Common myeloid progenitor, CD34-positive (primary cell): ENCODE data around the gene STAM.
A peak's percentile ranks its signal among the peaks of the same experiment; 100 is the strongest.

Experiments used
- CTCF ChIA-PET: fragments of 350-600 bp; sonication (Branson Sonifier 250); formaldehyde crosslinking; loops from one replicate; lab custom pipeline; 2021; ENCODE audit warnings: antibody characterized with exemption; lab: Charles Lee
- POLR2A ChIA-PET: fragments of 350-600 bp; sonication (Branson Sonifier 250); formaldehyde crosslinking; loops from one replicate; lab custom pipeline; 2021; ENCODE audit warnings: antibody characterized with exemption; lab: Charles Lee
- DNase-seq, 3 donors: peaks; one replicate each; pipeline versions ENCODE4 v3.0.0 to v3.0.0-alpha.2; 2013
- H3K27ac ChIP-seq, 2 experiments: 1 replicate in 1 of 2; 2 replicates in 1 of 2; pipeline ENCODE4 v1.7.0; 2013; ENCODE audit warnings: inconsistent platforms in 2 of 2, low read length in 2 of 2, mild to moderate bottlenecking in 2 of 2, low read depth in 1 of 2, moderate library complexity in 1 of 2; ENCODE audit not compliant: severe bottlenecking in 2 of 2, insufficient read depth in 1 of 2, poor library complexity in 1 of 2
- H3K27me3 ChIP-seq, 5 experiments: replicated peaks in 2 of 5; 1 replicate in 3 of 5; 2 replicates in 2 of 5; pipeline versions ENCODE4 v1.6.1 to v1.7.0; 2013; ENCODE audit warnings: low read length in 4 of 5, mild to moderate bottlenecking in 2 of 5, moderate library complexity in 2 of 5, inconsistent platforms in 1 of 5; ENCODE audit not compliant: insufficient read depth in 5 of 5, control insufficient read depth in 4 of 5
- H3K36me3 ChIP-seq, 4 experiments: 1 replicate in 2 of 4; 2 replicates in 2 of 4; pipeline versions ENCODE4 v1.6.1 to v1.7.0; 2013; ENCODE audit warnings: low read length in 3 of 4, control low read depth in 1 of 4, mild to moderate bottlenecking in 1 of 4; ENCODE audit not compliant: control insufficient read depth in 4 of 4, insufficient read depth in 4 of 4
- H3K4me1 ChIP-seq, 4 experiments: 1 replicate in 3 of 4; 2 replicates in 1 of 4; pipeline versions ENCODE4 v1.6.1 to v1.7.1; 2013; ENCODE audit warnings: low read length in 3 of 4, mild to moderate bottlenecking in 3 of 4, control low read depth in 1 of 4, inconsistent platforms in 1 of 4, moderate library complexity in 1 of 4; ENCODE audit not compliant: control insufficient read depth in 4 of 4, insufficient read depth in 4 of 4; ENCODE audit errors: control extremely low read depth in 1 of 4
- H3K4me3 ChIP-seq, 7 experiments: 1 replicate in 4 of 7; 2 replicates in 3 of 7; pipeline versions ENCODE4 v1.5.1 to v1.7.0; 2013; ENCODE audit warnings: mild to moderate bottlenecking in 7 of 7, low read length in 6 of 7, moderate library complexity in 6 of 7, inconsistent platforms in 2 of 7, low read depth in 2 of 7, control low read depth in 1 of 7; ENCODE audit not compliant: insufficient read depth in 4 of 7, control insufficient read depth in 1 of 7; ENCODE audit errors: extremely low read depth in 1 of 7
- H3K9me3 ChIP-seq, 5 experiments: 1 replicate in 4 of 5; 2 replicates in 1 of 5; pipeline versions ENCODE4 v1.6.1 to v1.7.1; 2013; ENCODE audit warnings: low read length in 4 of 5, mild to moderate bottlenecking in 2 of 5, inconsistent platforms in 1 of 5, low read depth in 1 of 5, moderate library complexity in 1 of 5; ENCODE audit not compliant: control insufficient read depth in 4 of 5, insufficient read depth in 2 of 5; ENCODE audit errors: control extremely low read depth in 1 of 5
- WGBS: methylation state at CpG from one replicate; pipeline ENCODE4 v1.1.5; 2013; ENCODE audit not compliant: insufficient coverage; 5-methylcytosine and 5-hydroxymethylcytosine counted together

STAM gene

DNA sequence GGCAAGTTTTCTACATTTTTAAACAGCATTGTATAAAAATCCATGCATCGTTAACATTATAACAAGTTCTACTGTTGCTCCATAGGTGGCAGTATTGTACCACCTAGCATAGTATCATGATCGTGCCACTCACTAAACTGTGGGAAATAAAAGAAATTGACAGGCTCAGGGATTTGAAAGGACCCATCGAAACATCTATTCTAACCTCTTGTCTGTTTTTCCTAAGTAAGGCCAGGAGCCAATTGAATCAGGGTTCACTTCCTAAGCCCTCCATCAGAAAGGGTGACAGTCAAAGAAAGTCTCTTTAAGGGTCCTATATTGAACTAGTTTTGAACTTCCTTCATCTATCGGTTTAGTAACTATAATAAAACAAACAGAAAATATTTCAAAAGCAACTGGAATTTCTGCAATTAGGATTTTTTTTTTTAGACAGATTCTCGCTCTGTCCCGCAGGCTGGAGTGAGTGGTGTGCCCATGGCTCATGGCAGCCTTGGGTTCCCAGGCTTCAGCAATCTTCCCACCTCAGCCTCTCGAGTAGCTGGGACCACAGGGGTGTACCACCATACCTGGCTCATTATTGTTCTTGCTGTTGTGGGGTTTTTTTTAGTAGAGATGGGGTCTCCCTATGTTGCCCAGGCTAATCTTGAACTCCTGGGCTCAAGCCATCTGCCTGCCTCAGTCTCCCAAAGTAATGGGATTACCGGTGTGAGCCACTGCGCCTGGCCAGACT lies 36.2 kb upstream of the STAM start:
- Histone ChIP-seq H3K27me3 (no peaks in the 10 kb centered on the region), H3K36me3 (peaks cover 2 to 5% (median 4%) of the 10 kb centered on the region in 4 experiments), H3K4me3 (no peak overlapping the region), H3K9me3 (no peaks in the 10 kb centered on the region), H3K27ac (no peak overlapping the region), H3K4me1 (peaks cover 0 to 6% (median 3%) of the 10 kb centered on the region in 4 experiments)
- 40% methylated on average over 5 of the region's 9 CpGs for WGBS
- DNase-seq: peak; percentile 63 to 77 (median 76)
- CTCF ChIA-PET: interaction anchor here (0.7 to 2.3 kb wide), 20 partner anchors 8 to 630 kb away, joined by 3 to 16 read pairs (median 4); partner anchors contain the start of gene HACD1
- POLR2A ChIA-PET: no interaction called here

DNA sequence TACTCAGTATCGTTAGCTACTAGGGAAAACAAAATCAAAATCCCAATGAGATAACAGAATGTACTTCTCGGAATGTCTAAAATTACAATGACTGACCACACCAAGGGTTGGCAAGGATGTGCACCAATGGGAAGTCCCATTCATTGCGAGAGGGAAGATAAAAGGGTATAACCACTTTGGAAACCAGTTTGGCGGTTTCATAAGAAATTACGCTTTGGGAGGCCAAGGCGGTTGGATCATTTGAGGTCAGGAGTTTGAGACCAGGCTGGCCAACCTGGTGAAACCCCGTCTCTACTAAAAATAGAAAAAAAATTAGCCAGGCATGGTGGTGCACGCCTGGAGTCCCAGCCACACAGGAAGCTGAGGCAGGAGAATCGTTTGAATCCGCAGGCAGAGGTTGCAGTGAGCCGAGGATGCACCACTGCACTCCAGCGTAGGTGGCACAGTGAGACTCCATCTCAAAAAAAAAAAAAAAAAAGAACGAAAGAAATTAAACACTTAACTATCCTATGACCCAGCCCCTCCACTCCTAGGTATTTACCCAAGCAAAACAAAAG lies 34.4 kb upstream of the STAM start:
- no peak overlapping the region for H3K4me3 ChIP-seq
- H3K9me3 ChIP-seq: no peaks in the 10 kb centered on the region
- peaks cover 2 to 8% (median 5%) of the 10 kb centered on the region in 4 experiments for H3K36me3 ChIP-seq
- no peak overlapping the region for H3K27ac ChIP-seq
- CTCF ChIA-PET: interaction anchor here (0.6 to 2.3 kb wide), 8 partner anchors 10 to 629 kb away, joined by 3 to 9 read pairs (median 4); no protein-coding TSS in a partner anchor
- H3K27me3 ChIP-seq: no peaks in the 10 kb centered on the region
- no peak for DNase-seq
- H3K4me1 ChIP-seq: peaks cover 0 to 6% (median 3%) of the 10 kb centered on the region in 4 experiments
- POLR2A ChIA-PET: interaction anchor here (0.6 kb wide), 1 partner anchor 19 kb away, joined by 3 read pairs; no protein-coding TSS in a partner anchor
- WGBS: 93% methylated on average over 7 of the region's 13 CpGs

DNA sequence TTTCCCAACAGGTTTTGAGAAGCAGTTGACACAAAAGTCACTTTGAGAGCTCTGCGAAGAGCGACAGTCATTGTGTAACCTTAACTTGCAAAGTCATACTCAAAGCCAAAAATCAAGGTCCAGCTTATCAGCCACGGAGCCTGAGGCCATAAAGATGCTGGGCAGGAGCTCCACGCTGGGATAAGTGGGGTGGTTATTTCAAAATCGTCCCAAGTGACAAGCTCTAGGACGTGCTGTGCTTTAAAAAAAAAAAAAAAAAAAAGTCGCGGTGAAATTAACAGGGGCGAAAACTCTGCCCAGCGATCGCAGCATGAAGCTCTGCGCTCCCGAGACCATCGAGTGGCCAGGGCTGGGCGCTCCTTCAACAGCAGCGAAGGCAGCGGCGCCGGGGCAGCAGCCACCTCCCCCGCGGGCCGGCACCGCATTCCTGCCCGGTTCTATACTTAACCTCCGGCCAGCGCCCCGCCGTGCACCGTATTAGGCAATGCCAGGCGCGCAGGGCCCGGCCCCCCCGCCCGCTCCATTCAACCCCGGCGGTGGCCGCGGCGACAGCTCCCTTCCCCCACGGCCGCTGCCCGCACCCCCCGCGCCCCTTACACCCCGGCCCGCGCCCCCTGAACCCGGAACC lies 27.4 kb upstream of the STAM start:
- peaks cover 2 to 4% (median 3%) of the 10 kb centered on the region in 4 experiments for H3K36me3 ChIP-seq
- H3K27me3 ChIP-seq: no peaks in the 10 kb centered on the region
- peak overlapping the region; percentile 73 to 96 (median 90) for H3K4me3 ChIP-seq
- CTCF ChIA-PET: interaction anchor here (0.6 to 1.6 kb wide), 9 partner anchors 9 to 254 kb away, joined by 3 to 4 read pairs (median 3); partner anchors contain the start of gene STAM
- WGBS: 2% methylated on average over 16 of the region's 48 CpGs
- peak overlapping the region; percentile 25 to 68 for H3K27ac ChIP-seq
- POLR2A ChIA-PET: interaction anchor here (0.6 kb wide), 1 partner anchor 264 kb away, joined by 4 read pairs; no protein-coding TSS in a partner anchor
- H3K4me1 ChIP-seq: peaks cover 0 to 14% (median 10%) of the 10 kb centered on the region in 4 experiments
- DNase-seq: peak; percentile 55 to 79 (median 70)
- no peaks in the 10 kb centered on the region for H3K9me3 ChIP-seq

DNA sequence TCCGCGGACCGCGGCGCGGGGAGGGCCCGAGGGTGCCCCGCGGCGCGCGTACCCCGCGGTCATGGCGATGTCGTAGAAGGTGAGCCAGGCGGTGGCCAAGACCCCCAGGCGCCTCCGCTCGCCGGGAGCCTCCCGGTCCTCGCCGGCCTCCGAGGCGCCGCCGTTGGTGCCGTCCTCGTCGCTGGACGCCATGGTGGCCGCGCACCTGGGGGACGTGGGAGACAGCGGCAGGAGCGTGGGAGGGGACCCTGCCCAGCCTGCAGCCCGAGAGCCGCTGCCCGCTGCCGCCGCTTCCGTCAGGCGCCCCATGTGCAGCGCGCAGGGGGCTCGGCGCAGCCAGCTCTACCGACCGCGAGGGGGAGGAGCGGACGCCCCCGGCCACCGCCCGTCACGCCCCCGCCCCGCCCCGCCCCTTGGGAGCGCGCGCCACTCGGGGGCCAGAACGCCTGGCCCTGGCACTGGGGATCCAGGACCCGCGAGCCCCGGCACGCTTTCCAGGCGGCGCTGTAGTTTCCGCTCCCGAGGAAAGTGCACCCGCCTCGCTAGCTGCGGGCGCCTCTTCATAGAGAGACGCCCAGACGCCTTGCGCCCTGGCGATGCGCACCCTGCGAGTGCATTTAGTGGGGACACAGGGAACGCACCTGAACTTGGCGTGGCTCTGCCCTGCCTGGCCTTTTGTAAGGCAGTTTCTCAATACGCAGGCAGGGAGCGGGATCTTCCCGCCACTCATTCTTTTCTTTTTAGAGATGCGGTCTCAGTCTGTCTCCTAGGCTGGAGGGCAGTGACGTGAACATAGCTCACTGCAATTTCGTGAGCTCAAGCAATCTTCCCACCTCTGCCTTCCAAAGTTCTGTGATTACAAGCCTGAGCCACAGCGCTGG lies 26.7 kb upstream of the STAM start, which contains the start of gene HACD1:
Gene HACD1 (minus strand): TSS at position 344 of the 881 bp plus-strand sequence. CDS start 35 bp downstream, at position 309.
- H3K27ac ChIP-seq: peak within 1 kb of the TSS; percentile 25 to 68
- 0% methylated on average over 69 of the region's 92 CpGs for WGBS
- H3K4me3 ChIP-seq: peak within 1 kb of the TSS; percentile 73 to 96 (median 90)
- no peaks in the 10 kb centered on the region for H3K27me3 ChIP-seq
- no peaks in the 10 kb centered on the region for H3K9me3 ChIP-seq
- CTCF ChIA-PET: interaction anchor here (0.7 to 1.6 kb wide), 13 partner anchors 9 to 1029 kb away, joined by 3 to 7 read pairs (median 3); partner anchors contain the start of gene STAM
- peaks cover 2 to 4% (median 3%) of the 10 kb centered on the region in 4 experiments for H3K36me3 ChIP-seq
- DNase-seq: peak; percentile 83 to 92 (median 88)
- POLR2A ChIA-PET: interaction anchor here (1.3 kb wide), 1 partner anchor 27 kb away, joined by 6 read pairs; the partner anchor contains the start of gene STAM
- peaks cover 0 to 14% (median 10%) of the 10 kb centered on the region in 4 experiments for H3K4me1 ChIP-seq

DNA sequence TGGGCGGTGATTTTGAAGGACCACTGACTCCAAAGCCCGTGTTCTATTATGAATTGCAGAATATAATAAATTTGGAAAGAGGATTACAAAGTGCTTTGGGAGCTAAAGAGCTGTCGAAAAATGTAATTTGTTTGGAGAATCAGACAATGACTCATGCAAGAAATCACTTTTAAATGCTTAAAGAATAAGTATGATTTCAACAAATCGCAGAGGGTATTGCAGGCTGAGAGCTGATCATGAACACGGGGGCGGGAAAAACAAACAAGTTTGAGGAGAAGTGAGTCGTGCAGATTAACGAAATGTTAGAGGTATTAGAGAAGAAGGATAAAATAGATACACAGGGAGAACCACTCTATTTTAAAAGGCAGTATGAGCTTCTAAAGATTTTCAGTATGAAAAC lies 21.9 kb upstream of the STAM start:
- Histone ChIP-seq H3K27me3 (no peaks in the 10 kb centered on the region), H3K36me3 (no peaks in the 10 kb centered on the region), H3K27ac (no peak overlapping the region), H3K4me3 (no peak overlapping the region), H3K9me3 (no peaks in the 10 kb centered on the region), H3K4me1 (peaks cover 0 to 7% (median 5%) of the 10 kb centered on the region in 4 experiments)
- no peak for DNase-seq
- ChIA-PET POLR2A (no interaction called here), CTCF (interaction anchor here (0.9 to 1.8 kb wide), 5 partner anchors 12 to 163 kb away, joined by 3 to 5 read pairs (median 3); partner anchors contain the start of gene STAM)
- WGBS: 100% methylated on average over 5 of the region's 8 CpGs

DNA sequence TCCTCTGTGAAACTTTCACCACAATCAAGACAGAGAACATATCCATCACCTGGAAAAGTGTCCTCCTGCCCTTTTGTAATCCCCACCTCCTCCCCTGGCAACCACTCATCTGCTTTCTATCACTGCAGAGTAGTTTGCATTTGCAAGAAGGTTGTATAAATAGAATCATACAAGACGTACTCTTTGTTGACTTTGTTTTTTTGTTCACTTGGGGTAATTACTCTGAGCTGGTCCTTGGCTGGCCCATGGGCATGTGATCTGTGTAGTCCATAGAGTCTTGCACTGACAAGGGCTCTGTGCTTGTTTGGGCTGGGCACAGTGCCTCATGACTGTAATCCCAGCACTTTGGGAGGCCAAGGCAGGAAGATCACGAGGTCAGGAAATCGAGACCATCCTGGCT lies 19.0 kb upstream of the STAM start:
- no peak for DNase-seq
- ChIA-PET CTCF (interaction anchor here (1.0 to 1.2 kb wide), 2 partner anchors 81 to 112 kb away, joined by 3 read pairs; no protein-coding TSS in a partner anchor), POLR2A (no interaction called here)
- no peak overlapping the region for H3K4me3 ChIP-seq
- no peaks in the 10 kb centered on the region for H3K9me3 ChIP-seq
- H3K4me1 ChIP-seq: no peaks in the 10 kb centered on the region
- WGBS: 100% methylated on average over 2 of the region's 3 CpGs
- no peaks in the 10 kb centered on the region for H3K27me3 ChIP-seq
- no peak overlapping the region for H3K27ac ChIP-seq
- H3K36me3 ChIP-seq: no peaks in the 10 kb centered on the region
